ENCODE measurements around the gene ZNF316.

- no peak for TF ChIP-seq CTCF (IDR thresholded peaks at IDR 0.05)
- TF ChIP-seq POLR2A (IDR thresholded peaks at IDR 0.05): no peak
Observed at GRCh38 chr7:6639627-6640026, 2.5 kb downstream of the ZNF316 start.

Data from thyroid gland (tissue), 4 donors.